ENCODE data around the gene TGM1. TPM values are rescaled to one million over a fixed set of nuclear protein-coding genes. Genes with fewer than 3 reads are reported as not detected.

The TGM1 gene
- total RNA-seq, 1 donor from 2014 or later, result 4.9 TPM

GRCh38 chr14:24212924-24213865, 49.8 kb downstream of the TGM1 start, which contains the start of gene CHMP4A:
Gene CHMP4A (minus strand): TSS chr14:24213488. CDS start chr14:24213439, 49 bp downstream.
- peak within 1 kb of the TSS; percentile 94 for H3K27ac ChIP-seq
- peaks cover 29% of the 10 kb centered on the region for H3K79me2 ChIP-seq (ENCODE audit: low read depth)
- H3K9ac ChIP-seq, result peak within 1 kb of the TSS; percentile 82
- Mint-ChIP-seq H3K9me3 (no peaks in the 10 kb centered on the region), H3K4me1 (peaks cover 27% of the 10 kb centered on the region), H3K27me3 (ENCODE audit: insufficient read depth, low read depth) (peaks cover 2% of the 10 kb centered on the region), H3K36me3 (peaks cover 17% of the 10 kb centered on the region), H3K27ac (peak within 1 kb of the TSS; percentile 69), H3K4me3 (peak within 1 kb of the TSS; percentile 96)
- H3K4me1 ChIP-seq, result peaks cover 3% of the 10 kb centered on the region
- peak within 1 kb of the TSS; percentile 87 for H2AFZ ChIP-seq (replicated peaks)
- peak; percentile 99 for DNase-seq (ENCODE audit: low spot score)
- no peaks in the 10 kb centered on the region for H3K9me3 ChIP-seq (ENCODE audit: low read depth)
- no peaks in the 10 kb centered on the region for H3K36me3 ChIP-seq
- H4K20me1 ChIP-seq (ENCODE audit: low read depth), result peaks cover 8% of the 10 kb centered on the region
- no peaks in the 10 kb centered on the region for H3K27me3 ChIP-seq
- TF ChIP-seq EZH2phosphoT487 (IDR thresholded peaks at IDR 0.05) (no peak), EZH2 (IDR thresholded peaks at IDR 0.05) (no peak)
- TF ChIP-seq, protein P1, sequence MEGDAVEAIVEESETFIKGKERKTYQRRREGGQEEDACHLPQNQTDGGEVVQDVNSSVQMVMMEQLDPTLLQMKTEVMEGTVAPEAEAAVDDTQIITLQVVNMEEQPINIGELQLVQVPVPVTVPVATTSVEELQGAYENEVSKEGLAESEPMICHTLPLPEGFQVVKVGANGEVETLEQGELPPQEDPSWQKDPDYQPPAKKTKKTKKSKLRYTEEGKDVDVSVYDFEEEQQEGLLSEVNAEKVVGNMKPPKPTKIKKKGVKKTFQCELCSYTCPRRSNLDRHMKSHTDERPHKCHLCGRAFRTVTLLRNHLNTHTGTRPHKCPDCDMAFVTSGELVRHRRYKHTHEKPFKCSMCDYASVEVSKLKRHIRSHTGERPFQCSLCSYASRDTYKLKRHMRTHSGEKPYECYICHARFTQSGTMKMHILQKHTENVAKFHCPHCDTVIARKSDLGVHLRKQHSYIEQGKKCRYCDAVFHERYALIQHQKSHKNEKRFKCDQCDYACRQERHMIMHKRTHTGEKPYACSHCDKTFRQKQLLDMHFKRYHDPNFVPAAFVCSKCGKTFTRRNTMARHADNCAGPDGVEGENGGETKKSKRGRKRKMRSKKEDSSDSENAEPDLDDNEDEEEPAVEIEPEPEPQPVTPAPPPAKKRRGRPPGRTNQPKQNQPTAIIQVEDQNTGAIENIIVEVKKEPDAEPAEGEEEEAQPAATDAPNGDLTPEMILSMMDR (IDR thresholded peaks at IDR 0.05), result peak; percentile 18
- H3F3A ChIP-seq (ENCODE audit: low read depth), result peaks cover 36% of the 10 kb centered on the region
- H3K4me3 ChIP-seq, result peak within 1 kb of the TSS; percentile 69
- H3K4me2 ChIP-seq, result peak within 1 kb of the TSS; percentile 89

DNA sequence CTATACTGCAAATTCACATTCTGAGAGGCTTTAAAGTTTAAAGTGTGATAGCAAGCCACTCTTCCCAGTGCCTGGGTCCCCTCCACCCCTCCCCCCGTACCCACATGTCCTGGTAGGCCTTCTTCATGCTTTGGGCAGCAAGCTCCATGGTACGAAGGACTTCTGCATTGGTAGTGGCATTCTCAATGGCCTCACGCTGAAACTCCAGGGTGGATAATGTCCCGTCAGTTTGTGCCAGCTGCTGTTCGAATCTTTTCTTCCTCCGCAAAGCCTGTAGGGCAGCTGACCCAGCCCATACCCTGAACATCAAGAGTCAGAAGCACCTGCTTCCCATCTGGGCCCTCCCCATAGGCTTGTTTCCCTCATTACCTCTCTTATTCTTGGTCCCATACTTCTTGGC, 51.7 kb downstream of the TGM1 start:
- Mint-ChIP-seq H3K36me3 (peaks cover 17% of the 10 kb centered on the region), H3K27ac (no peak overlapping the region), H3K4me3 (peak overlapping the region; percentile 26), H3K27me3 (ENCODE audit: insufficient read depth, low read depth) (peaks cover 2% of the 10 kb centered on the region), H3K4me1 (peaks cover 27% of the 10 kb centered on the region), H3K9me3 (no peaks in the 10 kb centered on the region)
- Histone ChIP-seq H3K27me3 (no peaks in the 10 kb centered on the region), H3K4me3 (no peak overlapping the region), H3K79me2 (ENCODE audit: low read depth) (peaks cover 28% of the 10 kb centered on the region), H2AFZ (replicated peaks) (no peak overlapping the region), H3K9me3 (ENCODE audit: low read depth) (no peaks in the 10 kb centered on the region), H3K4me2 (no peak overlapping the region), H4K20me1 (ENCODE audit: low read depth) (peaks cover 3% of the 10 kb centered on the region), H3F3A (ENCODE audit: low read depth) (peaks cover 29% of the 10 kb centered on the region), H3K36me3 (no peaks in the 10 kb centered on the region), H3K27ac (no peak overlapping the region), H3K9ac (no peak overlapping the region), H3K4me1 (peaks cover 3% of the 10 kb centered on the region)
- DNase-seq (ENCODE audit: low spot score), result no peak
- TF ChIP-seq, protein P1 (IDR thresholded peaks at IDR 0.05), result no peak
- TF ChIP-seq EZH2 (IDR thresholded peaks at IDR 0.05) (no peak), EZH2phosphoT487 (IDR thresholded peaks at IDR 0.05) (no peak)

GRCh38 chr14:24207625-24208024, 55.4 kb downstream of the TGM1 start:
- TF ChIP-seq, protein P1 (IDR thresholded peaks at IDR 0.05), result no peak
- TF ChIP-seq EZH2 (IDR thresholded peaks at IDR 0.05), result no peak
- no peak for TF ChIP-seq EZH2phosphoT487 (IDR thresholded peaks at IDR 0.05)
- peaks cover 4% of the 10 kb centered on the region for H3K27me3 Mint-ChIP-seq (ENCODE audit: insufficient read depth, low read depth)
- no peak overlapping the region for H3K27ac Mint-ChIP-seq
- Histone ChIP-seq H3K9ac (no peak overlapping the region), H3F3A (ENCODE audit: low read depth) (peaks cover 5% of the 10 kb centered on the region), H3K4me3 (no peak overlapping the region), H4K20me1 (ENCODE audit: low read depth) (no peaks in the 10 kb centered on the region), H3K79me2 (ENCODE audit: low read depth) (peaks cover 16% of the 10 kb centered on the region), H2AFZ (replicated peaks) (no peak overlapping the region), H3K4me1 (no peaks in the 10 kb centered on the region), H3K9me3 (ENCODE audit: low read depth) (no peaks in the 10 kb centered on the region), H3K4me2 (no peak overlapping the region), H3K27me3 (no peaks in the 10 kb centered on the region), H3K27ac (no peak overlapping the region), H3K36me3 (no peaks in the 10 kb centered on the region)
- no peaks in the 10 kb centered on the region for H3K9me3 Mint-ChIP-seq
- peaks cover 34% of the 10 kb centered on the region for H3K36me3 Mint-ChIP-seq
- peaks cover 4% of the 10 kb centered on the region for H3K4me1 Mint-ChIP-seq
- no peak overlapping the region for H3K4me3 Mint-ChIP-seq
- DNase-seq (ENCODE audit: low spot score), result no peak

All from neural progenitor cell (in vitro differentiated cells).